IMR-90 (cell line): Measurements from ENCODE around the gene PAXIP1. TPM values are rescaled to one million over a fixed set of nuclear protein-coding genes. Genes with fewer than 3 reads are reported as not detected.

Source experiments
- ATAC-seq: fragments of 200-7000 bp; cut with Tn5 transposase; 2 replicates; pipeline ENCODE4 v1.9.1; 2020; ENCODE audit warnings: low read depth, mild to moderate bottlenecking, moderate library complexity
- BruUV-seq: library from RNA; stranded (reverse); fragments of 400-500 nt; replicated peaks from 2 replicates; lab custom pipeline; 2021; lab: Mats Ljungman, UMichigan
- CTCF ChIA-PET: fragments of 300-600 bp; formaldehyde crosslinking; extraction: SDS; loops from one replicate; lab custom pipeline; 2021; ENCODE audit warnings: antibody characterized with exemption; lab: Yijun Ruan, JAX
- POLR2A ChIA-PET: fragments of 300-600 bp; sonication (Branson Sonifier 250); formaldehyde crosslinking; loops from one replicate; lab custom pipeline; 2022; ENCODE audit warnings: antibody characterized with exemption; ENCODE audit not compliant: unreplicated experiment; lab: Charles Lee
- DNase-seq: peaks from one replicate; pipeline ENCODE4 v3.0.0; 2013
- H2AFZ ChIP-seq: replicated peaks from 2 replicates; pipeline ENCODE3; 2013; ENCODE audit warnings: low read length, mild to moderate bottlenecking; ENCODE audit not compliant: poor library complexity
- H2AK5ac ChIP-seq: 2 replicates; pipeline ENCODE4 v1.6.1; 2013; ENCODE audit warnings: low read depth, low read length, inconsistent platforms
- H2AK9ac ChIP-seq: replicated peaks from 2 replicates; pipeline ENCODE3; 2013; ENCODE audit warnings: mild to moderate bottlenecking, low read depth, low read length, moderate library complexity; ENCODE audit not compliant: poor library complexity
- H2BK120ac ChIP-seq: 2 replicates; pipeline ENCODE4 v1.6.1; 2013; ENCODE audit warnings: low read depth, low read length, inconsistent platforms
- H2BK15ac ChIP-seq: 3 replicates; pipeline ENCODE4 v1.6.1; 2013; ENCODE audit warnings: low read depth, low read length, inconsistent platforms
- H2BK20ac ChIP-seq: 2 replicates; pipeline ENCODE4 v1.6.1; 2013; ENCODE audit warnings: low read depth, mild to moderate bottlenecking, inconsistent platforms, low read length, moderate library complexity
- H2BK5ac ChIP-seq: 2 replicates; pipeline ENCODE4 v1.6.1; 2013; ENCODE audit warnings: mild to moderate bottlenecking, low read depth, low read length, inconsistent platforms; ENCODE audit not compliant: poor library complexity, severe bottlenecking
- H3K14ac ChIP-seq: replicated peaks from 2 replicates; pipeline ENCODE4 v1.6.1; 2013; ENCODE audit warnings: low read depth, low read length, inconsistent platforms
- H3K18ac ChIP-seq: 2 replicates; pipeline ENCODE4 v1.6.1; 2013; ENCODE audit warnings: low read depth, low read length, control low read depth
- H3K23ac ChIP-seq: 2 replicates; pipeline ENCODE4 v1.6.1; 2013; ENCODE audit warnings: low read depth, low read length, inconsistent platforms
- H3K27ac ChIP-seq: 2 replicates; pipeline ENCODE4 v1.5.1; 2013; ENCODE audit warnings: mild to moderate bottlenecking, control low read depth, low read length; ENCODE audit not compliant: insufficient read depth
- H3K27me3 ChIP-seq: 2 replicates; pipeline ENCODE4 v1.6.1; 2013; ENCODE audit warnings: low read length; ENCODE audit not compliant: control insufficient read depth, insufficient read depth
- H3K36me3 ChIP-seq: 2 replicates; pipeline ENCODE4 v1.6.1; 2013; ENCODE audit warnings: low read length, mixed read lengths; ENCODE audit not compliant: control insufficient read depth, insufficient read depth
- H3K4ac ChIP-seq: 2 replicates; pipeline ENCODE4 v1.6.1; 2013; ENCODE audit warnings: low read depth, low read length, inconsistent platforms
- H3K4me1 ChIP-seq: 2 replicates; pipeline ENCODE4 v1.6.1; 2013; ENCODE audit warnings: low read length, mixed read lengths; ENCODE audit not compliant: control insufficient read depth, insufficient read depth
- H3K4me2 ChIP-seq: 2 replicates; pipeline ENCODE4 v1.6.1; 2013; ENCODE audit warnings: low read depth, mild to moderate bottlenecking, control low read depth, low read length, moderate library complexity
- H3K4me3 ChIP-seq: 2 replicates; pipeline ENCODE4 v1.5.1; 2013; ENCODE audit warnings: low read depth, mild to moderate bottlenecking, control low read depth, low read length, moderate library complexity; ENCODE audit not compliant: insufficient read depth
- H3K56ac ChIP-seq: 2 replicates; pipeline ENCODE4 v1.6.1; 2013; ENCODE audit warnings: low read length, inconsistent platforms; ENCODE audit not compliant: insufficient read depth; ENCODE audit errors: extremely low read depth
- H3K79me1 ChIP-seq, 2 experiments: 2 replicates each; pipeline ENCODE4 v1.6.1; 2013; ENCODE audit warnings: low read length in 2 of 2, inconsistent platforms in 1 of 2, low read depth in 1 of 2
- H3K9ac ChIP-seq: 2 replicates; pipeline ENCODE4 v1.6.1; 2013; ENCODE audit warnings: low read depth, low read length, control low read depth
- H3K9me1 ChIP-seq: 2 replicates; pipeline ENCODE4 v1.6.1; 2013; ENCODE audit warnings: low read length, inconsistent platforms; ENCODE audit not compliant: insufficient read depth
- H3K9me3 ChIP-seq: 2 replicates; pipeline ENCODE4 v1.6.1; 2013; ENCODE audit warnings: low read length; ENCODE audit not compliant: control insufficient read depth, insufficient read depth
- H4K20me1 ChIP-seq: 2 replicates; pipeline ENCODE4 v1.6.1; 2013; ENCODE audit warnings: low read length, inconsistent platforms; ENCODE audit not compliant: insufficient read depth
- H4K5ac ChIP-seq: 2 replicates; pipeline ENCODE4 v1.6.1; 2013; ENCODE audit warnings: mild to moderate bottlenecking, low read depth, low read length, control low read depth
- H4K8ac ChIP-seq, 2 experiments: 2 replicates each; pipeline ENCODE4 v1.6.1; 2013; ENCODE audit warnings: low read depth in 2 of 2, low read length in 2 of 2, control low read depth in 1 of 2, inconsistent platforms in 1 of 2
- H4K91ac ChIP-seq: 2 replicates; pipeline ENCODE4 v1.6.1; 2013; ENCODE audit warnings: low read depth, low read length, inconsistent platforms; ENCODE audit not compliant: insufficient read depth
- BHLHE40 ChIP-seq: fragments of 150-350 bp; IDR thresholded peaks from 2 replicates; pipeline ENCODE4 v1.6.1; 2016; ENCODE audit warnings: mild to moderate bottlenecking, low read depth, low read length
- CEBPB ChIP-seq: IDR thresholded peaks from 2 replicates; pipeline ENCODE4 v1.6.1; 2012; ENCODE audit warnings: low read depth, low read length, improper control_type of control experiment
- FOS ChIP-seq: fragments of 150-350 bp; IDR thresholded peaks from 2 replicates; pipeline ENCODE4 v1.6.1; 2016; ENCODE audit warnings: low read depth, low read length
- MAFK ChIP-seq: IDR thresholded peaks from 2 replicates; pipeline ENCODE4 v1.6.1; 2012; ENCODE audit warnings: low read depth, low read length, improper control_type of control experiment
- NFE2L2 ChIP-seq: fragments of 150-350 bp; IDR thresholded peaks from 2 replicates; pipeline ENCODE4 v1.6.1; 2016; ENCODE audit warnings: low read depth, mild to moderate bottlenecking, low read length
- POLR2A ChIP-seq: IDR thresholded peaks from 2 replicates; pipeline ENCODE4 v1.6.1; 2012; ENCODE audit warnings: mild to moderate bottlenecking, low read depth, low read length
- RAD21 ChIP-seq: IDR thresholded peaks from 2 replicates; pipeline ENCODE4 v1.6.1; 2012; ENCODE audit warnings: low read length, improper control_type of control experiment
- RFX5 ChIP-seq: IDR thresholded peaks from 2 replicates; pipeline ENCODE4 v1.8.0; 2012; ENCODE audit warnings: low read depth, mild to moderate bottlenecking, low read length, moderate library complexity
- SMC3 ChIP-seq: fragments of 150-350 bp; IDR thresholded peaks from 2 replicates; pipeline ENCODE4 v1.6.1; 2016; ENCODE audit warnings: low read depth, mild to moderate bottlenecking, antibody characterized with exemption, low read length, moderate library complexity
- WGBS, 2 experiments: methylation state at CpG; one replicate each; pipeline versions ENCODE4 v1.1.5 to v1.1.7; 2013; ENCODE audit warnings: missing lambda C conversion rate in 2 of 2; ENCODE audit not compliant: insufficient read length in 1 of 2; ENCODE audit errors: extremely low coverage in 2 of 2; 5-methylcytosine and 5-hydroxymethylcytosine counted together
- dilution Hi-C: fragments of 300-500 bp; cut with HindIII; formaldehyde crosslinking; loops from one replicate; pipeline ENCODE4 v1.14.3; 2018; ENCODE audit warnings: low sequenced_read_pairs; ENCODE audit not compliant: unreplicated experiment
- in situ Hi-C: fragments of 300-500 bp; cut with MboI; formaldehyde crosslinking; loops from 3 replicates; pipeline ENCODE4 v1.14.3; 2019; ENCODE audit warnings: low sequenced_read_pairs, inconsistent platforms, mixed read lengths
- intact Hi-C: fragments of 100-400 bp; cut with micrococcal nuclease; formaldehyde crosslinking; loops from 2 replicates; pipeline ENCODE4 v1.10.0; 2022
- polyA plus RNA-seq, 3 experiments: library from polyadenylated mRNA; depleted of rRNA; stranded (reverse); fragments of >200 nt; gene quantifications; 2 replicates each; pipeline ENCODE4 v1.2.3, GENCODE V29; 2012; ENCODE audit warnings: low replicate concordance in 1 of 3
- total RNA-seq: library from RNA; depleted of rRNA; stranded (reverse); fragments of >200 nt; gene quantifications from 2 replicates; pipeline ENCODE4 v1.2.3, GENCODE V29; 2012
- TF ChIP-seq, protein P1 (sequence below): fragments of 150-350 bp; IDR thresholded peaks from 2 replicates; pipeline ENCODE4 v1.6.1; 2017; ENCODE audit warnings: mild to moderate bottlenecking, antibody characterized with exemption, low read length, low read depth
- TF ChIP-seq, protein P2 (sequence below): conservative IDR thresholded peaks from 2 replicates; pipeline ENCODE4 v1.5.1; 2012; ENCODE audit warnings: mild to moderate bottlenecking, low read depth, low read length, improper control_type of control experiment

Gene PAXIP1
- total and polyA plus RNA-seq, 2 of the 4 experiments (the other 2 are of a cell fraction) = 7.3 to 8.7 TPM

- DNase-seq (no peak), ATAC-seq (no peak)
- no peak overlapping the region for H4K8ac ChIP-seq
- no peak overlapping the region for H2BK120ac ChIP-seq
- no peak overlapping the region for H3K14ac ChIP-seq
- in situ Hi-C loops (no loop called here), intact Hi-C loops (no loop called here), dilution Hi-C loops (no loop called here)
- no peak overlapping the region for H4K91ac ChIP-seq
- H3K4me1 ChIP-seq = no peaks in the 10 kb centered on the region
- no peak overlapping the region for H3K4ac ChIP-seq
- no peaks in the 10 kb centered on the region for H3K36me3 ChIP-seq
- no peaks in the 10 kb centered on the region for H4K20me1 ChIP-seq
- no peak overlapping the region for H4K5ac ChIP-seq
- H3K9ac ChIP-seq = no peak overlapping the region
- no peak overlapping the region for H2BK20ac ChIP-seq
- BruUV-seq = no TSS peak
- H3K27ac ChIP-seq = no peak overlapping the region
- H2AFZ ChIP-seq = no peak overlapping the region
- H3K56ac ChIP-seq = no peak overlapping the region
- no peak overlapping the region for H2BK5ac ChIP-seq
- peaks cover 13% of the 10 kb centered on the region; the same call in 1 of the 2 replicates for H3K27me3 ChIP-seq
- no peak overlapping the region for H3K4me2 ChIP-seq
- no peak overlapping the region for H3K4me3 ChIP-seq
- H2AK9ac ChIP-seq = no peak overlapping the region
- no peak overlapping the region for H3K23ac ChIP-seq
- WGBS, 2 experiments = no CpG with 5 or more reads among the region's 6 CpGs
- ChIA-PET CTCF (no interaction called here), POLR2A (no interaction called here)
- TF ChIP-seq MAFK = no peak
- no peak for TF ChIP-seq NFE2L2
- no peak for TF ChIP-seq BHLHE40
- TF ChIP-seq RAD21 = no peak
- TF ChIP-seq RFX5 = no peak
- TF ChIP-seq CEBPB = no peak
- TF ChIP-seq, protein P1, sequence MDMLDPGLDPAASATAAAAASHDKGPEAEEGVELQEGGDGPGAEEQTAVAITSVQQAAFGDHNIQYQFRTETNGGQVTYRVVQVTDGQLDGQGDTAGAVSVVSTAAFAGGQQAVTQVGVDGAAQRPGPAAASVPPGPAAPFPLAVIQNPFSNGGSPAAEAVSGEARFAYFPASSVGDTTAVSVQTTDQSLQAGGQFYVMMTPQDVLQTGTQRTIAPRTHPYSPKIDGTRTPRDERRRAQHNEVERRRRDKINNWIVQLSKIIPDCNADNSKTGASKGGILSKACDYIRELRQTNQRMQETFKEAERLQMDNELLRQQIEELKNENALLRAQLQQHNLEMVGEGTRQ = no peak
- no peak for TF ChIP-seq SMC3
- no peak for TF ChIP-seq FOS
- TF ChIP-seq, protein P2, sequence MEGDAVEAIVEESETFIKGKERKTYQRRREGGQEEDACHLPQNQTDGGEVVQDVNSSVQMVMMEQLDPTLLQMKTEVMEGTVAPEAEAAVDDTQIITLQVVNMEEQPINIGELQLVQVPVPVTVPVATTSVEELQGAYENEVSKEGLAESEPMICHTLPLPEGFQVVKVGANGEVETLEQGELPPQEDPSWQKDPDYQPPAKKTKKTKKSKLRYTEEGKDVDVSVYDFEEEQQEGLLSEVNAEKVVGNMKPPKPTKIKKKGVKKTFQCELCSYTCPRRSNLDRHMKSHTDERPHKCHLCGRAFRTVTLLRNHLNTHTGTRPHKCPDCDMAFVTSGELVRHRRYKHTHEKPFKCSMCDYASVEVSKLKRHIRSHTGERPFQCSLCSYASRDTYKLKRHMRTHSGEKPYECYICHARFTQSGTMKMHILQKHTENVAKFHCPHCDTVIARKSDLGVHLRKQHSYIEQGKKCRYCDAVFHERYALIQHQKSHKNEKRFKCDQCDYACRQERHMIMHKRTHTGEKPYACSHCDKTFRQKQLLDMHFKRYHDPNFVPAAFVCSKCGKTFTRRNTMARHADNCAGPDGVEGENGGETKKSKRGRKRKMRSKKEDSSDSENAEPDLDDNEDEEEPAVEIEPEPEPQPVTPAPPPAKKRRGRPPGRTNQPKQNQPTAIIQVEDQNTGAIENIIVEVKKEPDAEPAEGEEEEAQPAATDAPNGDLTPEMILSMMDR = no peak
- no peak for TF ChIP-seq POLR2A
- H3K9me3 ChIP-seq = no peaks in the 10 kb centered on the region
- H3K79me1 ChIP-seq = no peaks in the 10 kb centered on the region
- H3K18ac ChIP-seq = no peak overlapping the region
- no peak overlapping the region for H2BK15ac ChIP-seq
- H2AK5ac ChIP-seq = no peak overlapping the region
- H3K9me1 ChIP-seq = no peaks in the 10 kb centered on the region
These were observed 84.2 kb downstream of the PAXIP1 start for GRCh38 chr7:154918741-154919140.
